ENCODE measurements around the gene DHFR2. TPM values are rescaled to one million over a fixed set of nuclear protein-coding genes. Genes with fewer than 3 reads are reported as not detected.

The DHFR2 gene
- total and polyA plus RNA-seq, 9 of the 15 experiments (the other 6 are each of a cell fraction or from before 2014, with no cell fraction given), result 0.64 to 1.7 (median 1.4) TPM

GRCh38 chr3:94076055-94076454 lies 13.3 kb upstream of the DHFR2 start:
- BruUV-seq (replicated peaks), result no TSS peak
- Histone ChIP-seq H3K36me3 (ENCODE audit: control insufficient read depth, insufficient read depth, low read length) (no peaks in the 10 kb centered on the region), H3K4me2 (ENCODE audit: insufficient read depth, low read length) (no peak overlapping the region), H3K4me1 (replicated peaks in 1 of 2; ENCODE audit: control insufficient read depth in 2 of 2, insufficient read depth in 2 of 2, low read length in 2 of 2) (no peaks in the 10 kb centered on the region), H3K9ac (ENCODE audit: insufficient read depth in 1 of 2, low read depth in 2 of 2, low read length in 2 of 2) (no peak overlapping the region), H3K79me2 (ENCODE audit: control insufficient read depth, insufficient read depth, low read length) (no peaks in the 10 kb centered on the region), H3K27me3 (ENCODE audit: control insufficient read depth in 2 of 2, insufficient read depth in 2 of 2, low read length in 2 of 2) (no peaks in the 10 kb centered on the region), H2AFZ (ENCODE audit: low read depth, low read length) (no peak overlapping the region), H3K9me1 (ENCODE audit: control insufficient read depth, insufficient read depth, low read length) (no peaks in the 10 kb centered on the region), H3K9me3 (replicated peaks; ENCODE audit: control insufficient read depth, insufficient read depth, low read depth, low read length) (no peaks in the 10 kb centered on the region), H3K27ac (ENCODE audit: extremely low read depth, low read depth, low read length) (no peak overlapping the region), H4K20me1 (replicated peaks; ENCODE audit: control insufficient read depth, insufficient read depth, low read length) (no peaks in the 10 kb centered on the region), H3K4me3 (no peak overlapping the region)
- FAIRE-seq, result no peak
- in situ Hi-C loops (cut with MboI) (no loop called here), intact Hi-C loops (cut with micrococcal nuclease) (no loop called here)
- ATAC-seq, result no peak
- POLR2A ChIA-PET, result no interaction called here
- TF ChIP-seq CTBP1 (IDR thresholded peaks at IDR 0.05; ENCODE audit: borderline replicate concordance) (no peak), FOS (IDR thresholded peaks at IDR 0.05; ENCODE audit: extremely low read depth, insufficient read length) (no peak), ZNF699 (CRISPR knock-in tag; IDR thresholded peaks at IDR 0.05; ENCODE audit: insufficient replicate concordance) (no peak), ZNF175 (CRISPR knock-in tag; IDR thresholded peaks at IDR 0.05; ENCODE audit: low read depth) (no peak), TCF7 (IDR thresholded peaks at IDR 0.05; ENCODE audit: borderline replicate concordance) (no peak), THRA (IDR thresholded peaks at IDR 0.05) (no peak), ZNF431 (CRISPR knock-in tag; IDR thresholded peaks at IDR 0.05) (no peak), RBM14 (IDR thresholded peaks at IDR 0.05; ENCODE audit: borderline replicate concordance, insufficient read depth, low read depth, low read length) (no peak), CEBPZ (IDR thresholded peaks at IDR 0.05; ENCODE audit: borderline replicate concordance, low read depth, low read length) (no peak), SREBF1 (IDR thresholded peaks at IDR 0.05; ENCODE audit: borderline replicate concordance, low read depth, low read length) (no peak), ZC3H11A (IDR thresholded peaks at IDR 0.05; ENCODE audit: low read depth, low read length) (no peak), NCOA1 (IDR thresholded peaks at IDR 0.05; ENCODE audit: low read depth) (no peak), ZNF239 (CRISPR knock-in tag; IDR thresholded peaks at IDR 0.05) (no peak)
- TF ChIP-seq, protein P1, sequence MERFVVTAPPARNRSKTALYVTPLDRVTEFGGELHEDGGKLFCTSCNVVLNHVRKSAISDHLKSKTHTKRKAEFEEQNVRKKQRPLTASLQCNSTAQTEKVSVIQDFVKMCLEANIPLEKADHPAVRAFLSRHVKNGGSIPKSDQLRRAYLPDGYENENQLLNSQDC (CRISPR knock-in tag; IDR thresholded peaks at IDR 0.05), result no peak
- 69% methylated on average over 3 of the region's 3 CpGs for WGBS (ENCODE audit: insufficient coverage, low coverage, missing lambda C conversion rate)
- DNase-seq (ENCODE audit: extremely low read depth in 1 of 4, low spot score in 3 of 4), result no peak
- CTCF ChIA-PET (ENCODE audit: low intra/inter-chr PET ratio), result no interaction called here

All from K562 (cell line).